CD4-positive, alpha-beta T cell treated with Interleukin-4 for 1 hour (primary cell): ENCODE measurements around the gene MAST4.
A peak's percentile ranks its signal among the peaks of the same experiment; 100 is the strongest.

Source experiments
- DNase-seq, 2 donors: peaks; one replicate each; pipeline ENCODE4 v3.0.0-alpha.2; 2020 to 2022

MAST4 gene

DNA sequence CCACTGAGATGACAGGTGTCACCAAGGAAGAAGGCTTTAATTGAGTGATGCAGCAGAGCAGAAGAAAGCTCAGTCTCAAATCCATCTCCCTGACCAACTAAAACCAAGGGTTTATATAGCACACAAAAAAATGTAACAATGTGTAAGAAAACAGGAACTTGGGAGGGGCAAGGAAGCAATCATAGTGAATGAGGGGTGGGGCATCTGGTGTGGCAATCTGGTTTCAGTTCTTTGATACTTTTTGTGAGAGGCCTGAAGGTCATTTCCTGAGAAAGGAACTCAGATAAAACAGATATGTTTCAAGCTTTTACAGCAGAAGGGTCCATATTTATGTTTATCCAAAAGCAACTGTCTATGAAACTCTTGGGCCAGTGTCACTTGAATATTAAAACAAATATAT lies 580.7 kb downstream of the MAST4 start:
- DNase-seq, result peak in 1 of 2 donors; percentile 54

DNA sequence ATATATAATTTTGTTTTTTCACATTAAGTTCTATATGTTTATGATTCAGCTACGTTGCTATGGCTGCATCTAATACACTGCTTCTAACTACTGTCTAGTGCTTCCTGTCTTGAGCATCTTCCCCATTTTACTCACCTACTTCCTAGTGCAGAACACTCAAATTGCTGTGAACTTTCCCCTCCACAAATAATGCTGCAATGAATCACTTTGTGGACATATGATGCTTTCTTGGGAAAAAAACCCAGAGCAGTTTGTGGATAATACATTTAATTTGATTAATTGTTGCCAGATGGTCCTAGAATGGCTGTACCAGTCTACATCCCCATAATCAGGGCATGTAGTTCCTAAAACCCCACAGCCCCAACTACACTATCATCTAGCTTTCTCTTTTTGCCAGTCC lies 581.9 kb downstream of the MAST4 start:
- no peak for DNase-seq

DNA sequence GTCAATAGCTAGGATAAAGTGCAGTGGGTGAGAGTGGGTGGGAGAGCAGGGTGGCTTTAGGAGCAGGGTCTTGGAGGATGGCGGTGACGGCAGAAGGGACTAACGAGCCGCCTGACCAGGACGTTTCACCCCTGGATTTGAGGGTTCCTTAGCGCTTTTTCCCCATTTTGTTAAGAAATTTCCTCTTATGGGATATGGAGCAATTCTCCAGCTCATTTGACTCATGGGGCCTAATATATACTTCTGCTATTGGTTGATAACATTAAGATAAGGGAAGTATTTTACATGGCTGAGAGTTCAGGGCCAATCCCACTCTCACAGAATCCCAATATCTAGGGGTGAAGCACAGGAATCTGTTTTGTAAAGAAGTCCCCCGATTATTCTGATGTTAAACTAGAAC lies 582.8 kb downstream of the MAST4 start:
- DNase-seq, result no peak

DNA sequence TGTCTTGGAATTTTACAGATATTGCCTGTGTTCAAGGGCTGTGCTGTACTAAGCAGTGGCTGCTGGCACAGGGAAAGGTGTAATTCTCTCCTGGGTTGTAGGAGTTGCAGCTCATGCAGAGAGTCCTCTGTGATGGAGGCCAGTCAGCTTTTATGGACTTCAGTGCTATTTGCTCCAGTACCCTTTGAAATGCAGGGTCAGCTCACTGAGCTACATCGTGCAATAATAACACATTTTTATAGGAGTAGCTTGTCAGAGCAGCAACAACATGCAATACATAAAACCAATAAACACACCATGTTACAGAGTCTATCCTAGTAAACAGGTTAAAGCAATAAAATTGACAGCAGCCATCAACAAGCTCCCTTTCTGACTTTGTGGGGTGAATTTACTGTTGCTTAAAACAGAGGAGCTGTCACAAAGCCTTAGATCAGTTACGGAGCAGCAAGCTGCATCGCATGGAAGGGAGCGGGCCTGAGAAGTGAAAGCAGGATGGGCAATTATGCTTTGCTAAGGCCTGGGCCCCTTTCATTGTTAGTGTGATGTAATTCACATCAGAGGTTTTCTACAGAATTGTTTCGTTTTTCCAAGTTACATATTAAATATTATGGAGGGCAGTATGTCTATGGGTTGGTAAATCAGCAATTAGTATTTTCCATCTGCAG lies 583.6 kb downstream of the MAST4 start:
- no peak for DNase-seq

DNA sequence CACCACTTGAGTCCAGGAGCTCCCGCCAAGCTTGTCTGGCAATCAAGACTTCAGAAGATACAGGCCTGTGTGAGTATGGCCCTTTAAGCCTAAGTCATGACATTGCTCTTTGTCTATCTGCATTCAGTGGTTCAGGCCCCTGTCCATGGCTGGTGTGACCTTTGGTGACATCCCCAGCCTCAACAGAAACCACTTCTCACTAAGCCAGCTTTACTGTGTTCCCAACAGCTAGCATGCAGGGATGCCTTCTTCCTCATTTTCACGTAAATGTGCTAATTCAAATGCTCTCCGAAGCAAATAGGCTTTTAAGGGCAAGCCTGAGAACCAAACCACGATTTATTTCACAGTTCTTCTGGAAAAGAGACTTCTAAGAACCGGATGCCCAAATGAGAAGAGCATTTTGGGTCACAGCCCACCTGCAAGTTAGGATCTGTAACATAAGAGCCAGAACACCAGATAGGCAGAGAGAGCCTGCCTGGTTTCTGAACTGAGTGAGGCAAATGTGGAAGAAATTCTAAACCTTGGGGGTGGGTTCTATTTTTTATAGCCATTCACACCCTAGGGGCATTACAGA lies 585.5 kb downstream of the MAST4 start:
- peak in 1 of 2 donors; percentile 54 for DNase-seq

DNA sequence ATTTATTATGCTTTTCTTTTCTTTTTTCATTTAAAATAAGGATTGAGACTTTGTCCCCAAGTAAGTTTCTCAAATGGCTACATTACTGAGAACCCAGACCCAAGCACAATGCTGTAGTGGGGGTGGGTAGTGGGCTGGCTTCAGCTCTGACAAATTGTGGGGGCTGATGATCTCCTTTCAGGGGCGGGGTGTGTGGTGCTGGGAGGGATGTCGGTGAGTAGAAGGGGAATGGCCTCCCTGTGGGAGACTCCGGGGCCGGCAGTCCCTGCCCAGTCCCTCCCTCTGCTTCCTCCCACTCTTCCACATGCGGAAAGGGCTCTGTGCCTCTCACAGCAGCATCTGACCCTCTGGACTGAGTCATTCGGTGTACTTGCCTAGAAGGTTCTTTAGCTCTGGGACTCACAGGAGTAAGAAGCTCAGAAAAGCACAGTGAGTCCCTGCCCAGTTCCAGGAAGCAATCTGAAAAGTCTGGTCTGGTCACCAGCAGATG lies 586.2 kb downstream of the MAST4 start:
- peak in 1 of 2 donors; percentile 55 for DNase-seq

DNA sequence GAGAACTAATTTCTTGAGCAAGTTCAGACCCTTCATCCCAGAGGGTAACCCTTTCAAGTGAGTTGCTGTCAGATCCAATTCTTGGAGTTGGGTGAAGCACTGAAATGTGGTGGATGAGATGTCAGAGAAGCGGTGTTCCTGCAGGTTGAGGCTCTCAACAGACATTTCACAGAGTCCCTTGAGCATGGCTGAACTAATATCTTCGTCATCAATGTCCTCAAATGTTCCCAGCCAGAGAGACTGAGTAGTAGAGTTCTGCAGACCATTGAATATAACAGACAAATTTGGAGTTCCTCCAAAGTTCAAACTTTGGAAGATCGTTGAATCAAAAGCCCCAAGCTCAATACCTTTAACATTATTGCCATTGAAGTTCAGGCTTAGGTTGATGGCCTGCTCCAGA lies 587.7 kb downstream of the MAST4 start:
- no peak for DNase-seq

DNA sequence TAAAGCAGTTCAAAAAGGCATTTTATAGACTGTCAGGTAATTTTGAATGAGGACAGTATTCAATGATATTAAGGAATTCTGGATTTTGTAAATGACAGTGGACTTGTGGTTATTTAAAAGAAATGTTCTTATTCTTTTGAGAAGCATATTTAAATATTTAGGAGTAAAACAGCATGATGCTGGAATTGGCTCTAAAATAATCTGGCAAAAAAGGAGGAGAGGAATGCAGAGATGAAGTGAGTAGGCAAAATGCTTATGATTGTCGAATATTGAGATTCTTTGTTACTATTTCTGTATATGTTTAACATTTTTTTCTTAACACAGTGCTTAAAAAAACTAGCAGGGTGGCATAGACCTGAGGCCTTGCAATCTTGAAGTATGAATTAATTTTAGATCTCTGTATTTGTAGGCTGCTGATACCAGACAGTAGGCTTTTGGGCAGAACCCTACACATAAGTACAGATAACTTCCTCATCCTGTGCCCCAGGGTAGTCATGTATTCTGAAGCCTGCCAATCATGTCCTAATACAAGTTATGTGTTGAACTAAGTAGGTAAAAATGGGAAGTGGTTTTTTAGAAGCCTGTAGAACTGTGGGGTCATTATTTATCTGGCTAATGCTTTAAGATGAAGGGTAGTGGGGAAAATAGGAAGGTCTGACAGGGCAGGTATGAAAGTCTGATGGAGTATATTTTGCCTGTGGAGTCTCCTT lies 591.0 kb downstream of the MAST4 start:
- peak in 1 of 2 donors; percentile 47 for DNase-seq

DNA sequence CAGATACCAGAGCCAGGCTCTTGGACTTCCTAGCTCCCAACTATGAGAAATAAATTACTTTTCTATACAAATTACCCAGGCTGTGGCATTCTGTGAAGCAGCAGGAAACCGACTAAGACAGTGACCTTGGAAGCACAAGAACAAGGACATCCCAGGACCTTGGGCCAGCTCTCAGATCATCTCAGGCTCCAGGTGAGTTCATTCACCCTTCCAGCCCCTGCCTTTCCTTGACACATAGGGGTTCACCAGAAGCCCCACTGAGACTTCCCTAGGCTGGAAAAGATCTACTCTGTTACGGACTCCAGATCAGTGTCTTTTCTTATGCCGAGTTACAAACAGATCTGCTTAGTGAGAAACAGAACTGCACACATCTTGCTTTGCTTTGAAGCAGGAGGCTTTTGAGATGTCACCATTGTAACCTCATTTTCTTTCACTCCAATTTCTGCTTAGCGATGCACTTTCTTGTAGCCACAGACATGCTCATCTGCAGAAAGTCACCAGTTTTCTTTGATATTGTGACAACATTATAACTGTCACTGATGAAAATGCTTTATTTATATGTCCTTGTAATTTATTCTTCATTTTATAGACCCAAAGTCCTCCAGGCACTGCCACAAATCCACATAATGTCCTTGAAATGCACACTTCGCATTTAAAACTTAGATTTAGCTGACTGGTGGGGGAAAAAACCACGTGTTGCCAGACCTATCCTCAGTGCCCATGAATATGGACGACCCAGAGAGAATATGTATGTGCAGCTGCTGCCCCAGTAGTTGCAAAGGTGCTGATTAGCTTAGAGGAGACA lies 592.3 kb downstream of the MAST4 start:
- DNase-seq, result no peak

DNA sequence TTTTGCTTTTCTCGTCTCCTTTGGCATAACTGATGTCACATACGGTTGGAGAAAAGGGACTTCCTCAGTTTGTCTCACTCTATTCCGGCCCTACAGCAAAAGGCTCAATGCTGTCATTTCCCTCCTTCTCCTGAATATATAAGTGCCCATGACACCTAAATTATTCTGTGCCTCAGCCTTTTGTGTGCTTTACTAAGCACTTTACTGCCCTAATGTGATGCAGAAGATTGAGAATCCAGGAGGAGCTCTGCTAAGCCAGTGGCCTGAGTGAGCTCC lies 592.8 kb downstream of the MAST4 start:
- DNase-seq, result no peak

DNA sequence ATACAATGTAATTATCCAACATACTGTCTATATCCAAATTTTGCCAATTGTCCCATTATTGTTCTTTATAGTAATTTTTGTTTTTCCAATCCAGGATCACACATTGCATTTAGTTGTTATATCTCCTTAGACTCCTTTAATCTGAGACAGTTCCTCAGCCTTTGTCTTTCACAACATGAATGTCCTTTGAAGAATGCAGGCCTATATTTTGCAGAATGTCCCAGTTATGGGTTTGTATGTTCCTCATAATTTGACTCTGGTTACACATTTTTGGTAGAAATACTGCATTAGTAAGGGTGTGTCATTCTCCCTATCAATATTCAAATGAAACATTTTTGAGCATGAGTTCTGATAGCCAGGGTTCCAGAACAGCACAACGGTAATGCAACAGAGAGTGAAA lies 593.7 kb downstream of the MAST4 start:
- DNase-seq, result no peak

DNA sequence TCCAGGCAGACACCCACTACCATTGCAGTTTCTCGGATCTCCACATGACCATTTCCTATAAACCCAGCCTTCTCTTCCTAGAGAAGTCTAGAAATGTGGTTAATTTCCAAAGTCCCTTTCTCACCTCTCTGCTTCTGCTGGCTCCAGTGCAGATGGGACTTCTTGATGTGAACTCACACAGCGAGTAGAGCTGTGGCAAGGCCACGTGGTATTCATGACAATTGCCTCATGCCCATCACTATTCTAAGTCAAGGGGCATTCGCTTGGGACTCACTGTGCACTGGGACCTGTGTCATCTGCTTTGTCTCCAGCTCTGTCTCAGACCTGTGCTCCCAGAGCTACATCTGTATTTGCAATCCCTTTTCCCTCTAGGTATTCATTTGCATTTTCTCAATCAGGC lies 594.2 kb downstream of the MAST4 start:
- DNase-seq, result no peak

DNA sequence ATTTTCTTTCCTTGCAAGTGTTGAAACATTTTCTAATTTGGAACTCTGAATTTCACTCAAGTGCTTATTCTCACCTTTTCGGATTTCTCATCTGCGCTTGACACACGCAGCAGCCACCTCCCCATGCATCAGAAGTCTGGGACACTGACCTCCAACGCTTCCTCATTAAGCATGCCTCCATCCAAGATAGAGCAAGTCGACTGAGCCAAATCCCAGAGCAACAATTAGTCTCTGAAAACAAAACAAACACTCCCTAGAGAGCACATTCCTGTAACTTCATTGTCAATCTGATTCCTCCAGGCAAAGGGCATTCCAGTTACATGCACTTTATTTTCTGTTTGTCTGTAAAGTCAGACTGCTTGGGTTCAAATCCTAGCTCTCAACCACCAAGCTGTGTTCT lies 594.7 kb downstream of the MAST4 start:
- DNase-seq, result no peak

DNA sequence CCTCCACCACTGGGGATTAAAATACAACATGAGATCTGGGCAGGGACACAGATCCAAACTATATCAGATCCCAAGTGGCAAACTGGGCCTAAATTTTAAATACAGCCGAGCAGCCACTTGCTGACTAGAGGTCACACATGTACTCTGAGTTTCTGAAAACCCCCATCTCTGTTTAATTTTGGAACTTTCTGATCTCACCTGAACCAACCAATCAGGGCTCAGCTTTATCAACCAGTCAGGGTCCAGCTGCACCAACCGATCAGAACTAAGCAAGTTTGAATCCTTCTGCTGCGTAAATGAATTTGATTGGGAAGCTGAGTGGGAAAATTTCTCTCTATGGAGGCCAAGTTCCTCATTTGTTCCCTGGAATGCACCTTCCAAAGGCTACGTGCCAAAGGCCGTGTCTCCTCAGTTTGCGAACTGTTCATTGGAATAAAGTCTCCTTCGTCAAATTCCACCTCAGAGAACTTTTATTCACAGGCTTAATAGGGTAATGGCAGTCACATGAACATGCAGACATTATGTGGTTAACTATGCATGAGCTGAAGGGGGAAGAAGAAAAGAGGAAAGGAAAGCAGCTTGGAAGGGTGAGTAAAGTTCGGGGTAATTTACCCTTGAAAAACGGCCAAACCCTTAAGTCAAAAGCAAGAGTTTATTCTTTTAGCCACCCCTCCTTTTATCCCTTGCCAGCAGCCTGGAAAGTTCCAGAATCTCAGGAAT lies 596.7 kb downstream of the MAST4 start:
- DNase-seq, result peak; percentile 32 to 42

DNA sequence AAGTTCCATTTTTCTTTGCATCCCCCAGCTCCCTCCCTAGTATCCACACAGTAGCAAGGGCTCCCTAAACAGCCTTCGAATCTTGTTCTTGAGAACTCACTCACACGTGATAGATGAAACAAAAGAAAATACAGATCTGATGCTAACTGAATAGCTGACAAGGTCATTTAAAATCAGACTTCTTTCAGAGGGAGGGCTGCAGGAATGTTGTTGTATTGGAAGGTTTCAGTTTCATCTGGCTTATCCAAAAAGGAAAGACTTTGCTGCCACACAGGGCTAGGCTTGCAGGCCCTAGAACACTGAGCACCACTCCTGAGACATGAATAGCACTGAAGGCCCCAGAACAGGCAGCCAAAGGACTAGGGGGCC lies 597.2 kb downstream of the MAST4 start:
- DNase-seq, result no peak

DNA sequence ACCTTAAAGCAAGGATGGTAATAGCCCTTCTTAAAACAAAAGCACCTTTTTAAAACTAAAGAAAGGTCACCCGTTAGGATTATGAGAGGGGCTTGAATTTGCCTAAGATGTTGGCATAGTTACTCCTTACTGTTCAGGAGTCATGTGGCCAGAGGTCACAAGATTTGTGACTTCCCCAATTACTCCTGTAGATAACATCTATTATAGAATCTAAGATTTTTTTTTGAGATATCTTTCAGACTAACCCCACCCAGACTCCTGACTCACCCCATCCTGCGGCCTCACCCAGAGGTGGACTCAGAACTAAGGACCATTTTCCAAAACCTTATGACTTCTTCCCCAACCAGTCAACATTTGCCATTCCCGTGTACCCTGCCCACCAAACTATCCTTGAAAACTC lies 598.0 kb downstream of the MAST4 start:
- peak in 1 of 2 donors; percentile 63 for DNase-seq

DNA sequence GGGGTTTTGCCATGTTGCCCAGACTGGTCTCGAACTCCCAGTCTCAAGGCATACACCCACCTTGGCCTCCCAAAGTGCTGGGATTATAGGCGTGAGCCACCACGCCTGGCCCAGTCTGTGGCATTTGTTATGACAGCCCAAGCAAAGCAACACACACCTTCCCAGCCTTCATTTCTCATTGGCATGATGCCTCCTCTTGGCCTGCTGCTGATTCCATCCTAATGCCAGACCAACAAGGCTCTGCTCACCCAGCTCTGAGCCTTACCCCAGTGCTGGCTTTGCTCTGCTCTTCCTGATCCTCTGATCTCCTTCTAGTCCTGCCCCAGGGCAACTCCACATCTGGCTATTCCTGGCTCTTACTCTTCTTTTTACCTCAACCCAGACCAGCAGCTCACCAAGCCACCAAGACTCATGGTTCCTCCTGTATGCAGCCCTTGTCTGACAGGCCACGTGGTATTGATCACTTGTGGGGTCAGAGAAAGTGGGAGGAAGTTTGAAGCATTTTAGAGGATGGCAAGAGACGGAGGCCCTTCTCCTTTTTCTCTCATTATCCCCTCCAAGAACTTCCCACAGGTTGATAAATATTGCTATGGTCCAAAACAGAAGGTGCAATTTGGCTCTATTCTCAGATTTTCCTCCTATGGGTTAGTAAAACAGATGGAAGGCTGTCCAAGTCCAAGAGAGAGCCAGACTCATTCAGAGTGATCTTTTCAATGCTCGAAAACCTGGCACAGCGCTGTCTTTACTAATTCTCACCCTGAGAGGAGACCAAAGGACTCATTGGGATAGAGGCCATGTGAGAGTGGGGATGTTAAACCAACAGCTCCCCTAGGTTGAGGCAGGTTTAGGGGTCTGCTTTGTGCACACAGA lies 599.4 kb downstream of the MAST4 start:
- no peak for DNase-seq

DNA sequence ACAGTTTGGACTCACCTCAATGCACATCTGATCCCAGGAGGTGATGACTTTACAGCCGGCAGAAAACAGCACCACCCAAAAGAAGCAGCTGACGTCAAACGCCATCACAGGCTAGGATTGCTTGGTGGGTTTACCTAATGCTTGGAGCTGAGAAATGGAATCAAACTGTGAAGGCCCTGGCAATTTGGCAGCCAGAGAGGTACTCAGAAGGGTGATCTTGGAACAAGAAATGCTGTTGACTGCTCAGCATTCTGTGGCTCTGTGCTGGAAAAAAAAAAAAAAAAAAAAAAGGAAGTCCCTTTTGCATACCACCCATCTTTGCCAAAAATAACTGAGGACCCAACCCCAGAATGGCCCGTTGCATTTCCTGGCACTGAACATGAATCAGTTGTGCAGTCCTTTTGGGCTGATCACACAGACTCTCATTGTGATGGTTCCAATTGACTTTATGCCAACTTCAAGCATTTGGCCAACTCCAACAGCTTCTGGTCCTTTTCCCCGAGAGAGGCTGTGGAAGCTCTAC lies 600.4 kb downstream of the MAST4 start, which contains the start of gene CD180:
CD180 (minus strand) TSS at position 263 of the 523 bp plus-strand sequence; CDS start at position 105, 158 bp downstream.
- DNase-seq, result peak in 1 of 2 donors; percentile 52

DNA sequence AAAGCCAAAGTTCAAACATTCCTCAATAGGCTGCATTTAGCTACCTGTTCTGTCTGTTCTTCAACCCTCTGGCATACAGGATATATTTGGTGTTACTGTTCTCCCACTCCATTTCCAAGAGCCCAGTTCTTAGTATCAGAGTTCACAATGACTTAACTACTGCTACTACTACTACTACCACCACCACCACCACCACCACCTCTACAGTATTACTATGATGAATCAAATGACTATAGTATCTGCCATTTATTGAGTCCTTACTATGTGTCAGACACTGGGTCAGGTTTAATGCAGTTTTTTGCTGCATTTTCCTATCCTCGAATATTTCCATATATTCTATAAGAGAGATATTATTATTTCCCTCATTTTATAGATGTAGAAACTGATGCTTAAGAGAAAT lies 601.3 kb downstream of the MAST4 start:
- no peak for DNase-seq

DNA sequence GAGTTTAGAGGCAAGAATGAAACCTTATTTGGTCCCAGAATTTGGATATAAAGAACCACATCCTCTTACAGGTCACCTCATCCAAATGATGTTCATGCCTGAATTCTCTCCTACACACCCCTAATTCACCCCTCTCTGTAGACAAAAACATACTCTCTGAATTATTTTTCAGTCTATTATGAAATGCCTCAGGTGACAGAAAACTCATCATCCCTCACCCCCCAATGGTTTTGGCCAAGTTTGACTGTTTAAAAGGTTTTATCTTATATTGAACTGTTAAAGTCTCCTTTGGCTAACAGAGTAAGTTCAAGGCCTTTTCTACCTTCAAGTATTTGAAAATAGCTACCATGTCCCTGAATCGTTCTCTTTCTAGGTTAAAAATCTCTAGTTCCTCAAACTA lies 602.7 kb downstream of the MAST4 start:
- DNase-seq, result no peak

DNA sequence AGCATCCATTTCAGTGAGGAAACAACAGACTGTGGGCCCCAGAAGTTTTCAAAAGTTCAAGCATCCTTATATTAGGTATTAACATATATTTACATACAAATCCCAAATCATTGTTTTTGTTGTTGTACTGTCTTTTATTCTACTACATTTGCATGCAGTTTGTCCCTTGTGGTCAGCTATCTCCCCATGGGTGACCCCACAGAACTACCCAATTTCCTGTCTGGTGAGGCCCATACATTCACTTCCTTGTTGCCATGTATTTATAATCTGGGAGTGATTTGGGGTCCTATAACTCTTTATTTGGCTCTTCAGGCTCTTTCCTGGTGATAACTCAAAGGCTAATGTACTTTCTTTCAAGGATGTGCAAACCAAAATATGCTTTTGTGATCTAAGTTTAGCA lies 603.7 kb downstream of the MAST4 start:
- no peak for DNase-seq
